ENCODE results near the gene CBLC.

GRCh38 chr19:44746616-44746945 lies 31.1 kb upstream of the CBLC start:
- TF ChIP-seq FOXM1 (IDR thresholded peaks at IDR 0.05; ENCODE audit: low read depth): no peak
- TF ChIP-seq, protein P1, sequence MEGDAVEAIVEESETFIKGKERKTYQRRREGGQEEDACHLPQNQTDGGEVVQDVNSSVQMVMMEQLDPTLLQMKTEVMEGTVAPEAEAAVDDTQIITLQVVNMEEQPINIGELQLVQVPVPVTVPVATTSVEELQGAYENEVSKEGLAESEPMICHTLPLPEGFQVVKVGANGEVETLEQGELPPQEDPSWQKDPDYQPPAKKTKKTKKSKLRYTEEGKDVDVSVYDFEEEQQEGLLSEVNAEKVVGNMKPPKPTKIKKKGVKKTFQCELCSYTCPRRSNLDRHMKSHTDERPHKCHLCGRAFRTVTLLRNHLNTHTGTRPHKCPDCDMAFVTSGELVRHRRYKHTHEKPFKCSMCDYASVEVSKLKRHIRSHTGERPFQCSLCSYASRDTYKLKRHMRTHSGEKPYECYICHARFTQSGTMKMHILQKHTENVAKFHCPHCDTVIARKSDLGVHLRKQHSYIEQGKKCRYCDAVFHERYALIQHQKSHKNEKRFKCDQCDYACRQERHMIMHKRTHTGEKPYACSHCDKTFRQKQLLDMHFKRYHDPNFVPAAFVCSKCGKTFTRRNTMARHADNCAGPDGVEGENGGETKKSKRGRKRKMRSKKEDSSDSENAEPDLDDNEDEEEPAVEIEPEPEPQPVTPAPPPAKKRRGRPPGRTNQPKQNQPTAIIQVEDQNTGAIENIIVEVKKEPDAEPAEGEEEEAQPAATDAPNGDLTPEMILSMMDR (IDR thresholded peaks at IDR 0.05): no peak
- no peak for TF ChIP-seq YY1 (IDR thresholded peaks at IDR 0.05; ENCODE audit: low read depth)
- TF ChIP-seq PBX3 (IDR thresholded peaks at IDR 0.05): no peak
- TF ChIP-seq SIN3A (IDR thresholded peaks at IDR 0.05; ENCODE audit: borderline replicate concordance, low read depth, low read length): no peak
- no peak for TF ChIP-seq POLR2AphosphoS5 (IDR thresholded peaks at IDR 0.05; ENCODE audit: low read depth, low read length)
- TF ChIP-seq, protein P2, sequence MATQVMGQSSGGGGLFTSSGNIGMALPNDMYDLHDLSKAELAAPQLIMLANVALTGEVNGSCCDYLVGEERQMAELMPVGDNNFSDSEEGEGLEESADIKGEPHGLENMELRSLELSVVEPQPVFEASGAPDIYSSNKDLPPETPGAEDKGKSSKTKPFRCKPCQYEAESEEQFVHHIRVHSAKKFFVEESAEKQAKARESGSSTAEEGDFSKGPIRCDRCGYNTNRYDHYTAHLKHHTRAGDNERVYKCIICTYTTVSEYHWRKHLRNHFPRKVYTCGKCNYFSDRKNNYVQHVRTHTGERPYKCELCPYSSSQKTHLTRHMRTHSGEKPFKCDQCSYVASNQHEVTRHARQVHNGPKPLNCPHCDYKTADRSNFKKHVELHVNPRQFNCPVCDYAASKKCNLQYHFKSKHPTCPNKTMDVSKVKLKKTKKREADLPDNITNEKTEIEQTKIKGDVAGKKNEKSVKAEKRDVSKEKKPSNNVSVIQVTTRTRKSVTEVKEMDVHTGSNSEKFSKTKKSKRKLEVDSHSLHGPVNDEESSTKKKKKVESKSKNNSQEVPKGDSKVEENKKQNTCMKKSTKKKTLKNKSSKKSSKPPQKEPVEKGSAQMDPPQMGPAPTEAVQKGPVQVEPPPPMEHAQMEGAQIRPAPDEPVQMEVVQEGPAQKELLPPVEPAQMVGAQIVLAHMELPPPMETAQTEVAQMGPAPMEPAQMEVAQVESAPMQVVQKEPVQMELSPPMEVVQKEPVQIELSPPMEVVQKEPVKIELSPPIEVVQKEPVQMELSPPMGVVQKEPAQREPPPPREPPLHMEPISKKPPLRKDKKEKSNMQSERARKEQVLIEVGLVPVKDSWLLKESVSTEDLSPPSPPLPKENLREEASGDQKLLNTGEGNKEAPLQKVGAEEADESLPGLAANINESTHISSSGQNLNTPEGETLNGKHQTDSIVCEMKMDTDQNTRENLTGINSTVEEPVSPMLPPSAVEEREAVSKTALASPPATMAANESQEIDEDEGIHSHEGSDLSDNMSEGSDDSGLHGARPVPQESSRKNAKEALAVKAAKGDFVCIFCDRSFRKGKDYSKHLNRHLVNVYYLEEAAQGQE (IDR thresholded peaks at IDR 0.05; ENCODE audit: low read depth, low read length): no peak

Data from SK-N-SH (cell line).